NOMO-1 (cell line): ENCODE results near the gene ANKRD22.
A peak's percentile ranks its signal among the peaks of the same experiment; 100 is the strongest.

ENCODE experiments used
- DNase-seq, 2 experiments: peaks; one replicate each; lab custom pipeline; 2025; ENCODE audit not compliant: unreplicated experiment in 2 of 2; lab: John Stamatoyannopoulos, UW

Gene ANKRD22

GRCh38 chr10:88803641-88804040, 48.0 kb downstream of the ANKRD22 start:
- DNase-seq, result no peak

- DNase-seq, result no peak
Observed at GRCh38 chr10:88802523-88803285, 48.9 kb downstream of the ANKRD22 start, which contains the start of gene LIPM. Gene LIPM, plus strand, starts transcription at chr10:88802730. Its CDS starts 167 bp downstream, at chr10:88802897.

- DNase-seq, result no peak
Observed at GRCh38 chr10:88800152-88801125, 51.2 kb downstream of the ANKRD22 start.

GRCh38 chr10:88794731-88795130, 56.9 kb downstream of the ANKRD22 start:
- no peak for DNase-seq

GRCh38 chr10:88793712-88794299, 57.8 kb downstream of the ANKRD22 start:
- DNase-seq, result no peak

GRCh38 chr10:88792661-88793060, 59.0 kb downstream of the ANKRD22 start:
- DNase-seq, result peak; percentile 87 to 96

GRCh38 chr10:88791924-88792323, 59.7 kb downstream of the ANKRD22 start:
- DNase-seq, result no peak

GRCh38 chr10:88788924-88789323, 62.7 kb downstream of the ANKRD22 start:
- DNase-seq, result no peak

- no peak for DNase-seq
Observed at GRCh38 chr10:88787463-88787862, 64.2 kb downstream of the ANKRD22 start.

GRCh38 chr10:88786032-88786770, 65.4 kb downstream of the ANKRD22 start:
- DNase-seq, result no peak

GRCh38 chr10:88783724-88784123, 67.9 kb downstream of the ANKRD22 start:
- DNase-seq, result no peak

GRCh38 chr10:88782222-88782621, 69.4 kb downstream of the ANKRD22 start:
- DNase-seq, result no peak

GRCh38 chr10:88781206-88781605, 70.4 kb downstream of the ANKRD22 start:
- no peak for DNase-seq
